Cardiac muscle cell (in vitro differentiated cells and primary cell): ENCODE results near the gene SPCS1. TPM values are rescaled to one million over a fixed set of nuclear protein-coding genes. Genes with fewer than 3 reads are reported as not detected.

Source experiments
- DNase-seq, 2 donors: peaks; one replicate each; pipeline versions ENCODE4 v3.0.0 to v3.0.0-alpha.2; 2010 to 2017; ENCODE audit warnings: low read depth in 1 of 2, low spot score in 1 of 2
- H3K27ac ChIP-seq: fragments of 200-600 bp; sonication (generic); 2 replicates; pipeline ENCODE4 v1.5.1; 2016
- H3K27me3 ChIP-seq: fragments of 200-600 bp; sonication (generic); 2 replicates; pipeline ENCODE4 v1.6.0; 2016; ENCODE audit warnings: control low read depth
- H3K36me3 ChIP-seq: fragments of 200-600 bp; sonication (generic); 2 replicates; pipeline ENCODE4 v1.5.1; 2016; ENCODE audit warnings: control low read depth
- H3K4me1 ChIP-seq: fragments of 200-600 bp; sonication (generic); 2 replicates; pipeline ENCODE4 v1.8.1; 2017; ENCODE audit warnings: low read depth, mild to moderate bottlenecking, mixed run types
- H3K4me3 ChIP-seq: fragments of 200-600 bp; sonication (generic); 2 replicates; pipeline ENCODE4 v1.5.1; 2016; ENCODE audit warnings: mild to moderate bottlenecking
- H3K9me3 ChIP-seq: fragments of 200-600 bp; sonication (generic); 2 replicates; pipeline ENCODE4 v1.5.1; 2017; ENCODE audit warnings: low read depth, mild to moderate bottlenecking, control low read depth
- CTCF ChIP-seq: IDR thresholded peaks from 2 replicates; pipeline ENCODE4 v1.5.1; 2012; ENCODE audit warnings: low read depth, mild to moderate bottlenecking, low read length
- polyA plus RNA-seq: library from polyadenylated mRNA; unstranded; fragments of >200 nt; fragmentation: Nextera tagmentation; extraction: Ambion mirVana; gene quantifications from 2 replicates; pipeline ENCODE4 v1.2.1, GENCODE V29; 2016
- total RNA-seq: library from RNA; depleted of rRNA; stranded (reverse); fragments of >200 nt; gene quantifications from 2 replicates; pipeline ENCODE4 v1.2.3, GENCODE V29; 2016

SPCS1 gene
- total and polyA plus RNA-seq, 2 experiments from 2014 or later, result 103 to 234 TPM

DNA sequence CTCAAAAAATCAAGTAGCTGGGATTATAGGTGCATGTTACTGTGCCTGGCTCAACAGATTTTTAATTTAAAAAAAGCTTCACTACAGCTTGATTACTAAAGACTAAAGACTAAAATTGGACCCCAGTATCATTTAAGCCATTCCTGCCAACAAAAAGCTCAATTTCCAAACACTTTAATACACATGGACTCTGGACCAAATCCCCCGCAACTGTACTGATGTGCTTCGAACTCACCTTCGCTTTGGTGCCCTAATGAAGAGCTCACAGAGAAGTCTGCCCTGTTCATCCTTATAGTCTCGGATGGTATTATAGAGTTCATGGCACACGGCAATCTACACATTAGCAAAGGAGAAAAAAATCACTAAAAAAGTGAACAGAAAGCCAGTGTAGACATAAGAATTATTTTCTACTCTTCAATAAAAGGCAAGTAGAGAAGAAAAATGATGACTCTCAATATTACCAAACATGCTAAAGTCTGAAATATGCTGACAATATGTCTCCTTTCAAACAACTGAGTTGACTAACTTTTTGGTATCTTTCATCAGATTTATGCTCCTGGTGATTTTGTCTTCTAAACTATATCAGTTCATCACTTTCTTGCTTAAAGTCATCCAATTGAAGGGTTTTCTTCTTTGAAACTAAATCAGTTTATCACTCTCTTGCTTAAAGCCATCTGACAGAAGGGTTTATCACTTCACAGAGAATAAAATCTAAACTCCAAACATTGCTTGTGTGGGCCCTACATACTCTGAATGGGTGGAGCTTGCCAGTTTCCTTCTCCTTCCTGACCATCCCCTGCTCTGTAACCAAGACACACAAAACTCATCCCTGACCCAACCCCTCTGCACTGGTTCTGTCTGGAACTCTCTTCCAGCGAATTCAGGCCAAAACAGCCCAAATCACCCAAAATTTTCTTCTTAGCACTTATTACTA lies 27.4 kb upstream of the SPCS1 start:
- Histone ChIP-seq H3K9me3 (no peaks in the 10 kb centered on the region), H3K27ac (no peak overlapping the region), H3K4me1 (peaks cover 10% of the 10 kb centered on the region), H3K27me3 (no peaks in the 10 kb centered on the region), H3K36me3 (peaks cover 47% of the 10 kb centered on the region), H3K4me3 (no peak overlapping the region)
- no peak for DNase-seq
- TF ChIP-seq CTCF, result no peak

GRCh38 chr3:52679199-52679538 lies 26.7 kb upstream of the SPCS1 start:
- Histone ChIP-seq H3K36me3 (peaks cover 47% of the 10 kb centered on the region), H3K4me1 (peaks cover 12% of the 10 kb centered on the region), H3K4me3 (no peak overlapping the region), H3K27me3 (no peaks in the 10 kb centered on the region), H3K27ac (no peak overlapping the region), H3K9me3 (no peaks in the 10 kb centered on the region)
- TF ChIP-seq CTCF, result no peak
- peak in 1 of 2 donors; percentile 53 for DNase-seq

GRCh38 chr3:52679811-52680210 lies 26.1 kb upstream of the SPCS1 start:
- Histone ChIP-seq H3K27me3 (no peaks in the 10 kb centered on the region), H3K4me1 (peaks cover 18% of the 10 kb centered on the region), H3K4me3 (no peak overlapping the region), H3K27ac (no peak overlapping the region), H3K36me3 (peaks cover 45% of the 10 kb centered on the region), H3K9me3 (no peaks in the 10 kb centered on the region)
- DNase-seq, result peak in 1 of 2 donors; percentile 66
- TF ChIP-seq CTCF, result no peak

DNA sequence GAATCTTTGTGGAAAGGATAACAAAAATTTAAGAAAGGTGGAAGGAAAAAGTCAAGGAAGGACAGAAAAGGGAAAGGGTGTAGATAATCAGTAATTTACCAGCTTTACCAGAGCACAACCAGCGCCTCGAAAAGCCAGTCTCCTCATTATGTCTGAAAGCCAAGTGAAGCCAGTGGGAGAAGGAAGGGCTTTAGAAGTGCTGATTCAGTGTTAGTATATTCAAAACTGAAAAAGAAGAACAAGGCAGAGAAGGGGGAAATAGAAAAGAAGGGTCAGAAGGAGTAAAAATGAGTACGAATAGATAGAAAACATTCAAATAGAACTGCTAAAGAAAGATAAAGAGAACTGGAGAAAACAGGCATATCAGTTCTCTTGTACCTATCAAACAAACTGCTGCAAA lies 24.3 kb upstream of the SPCS1 start:
- Histone ChIP-seq H3K27ac (peak overlapping the region; percentile 45), H3K36me3 (peaks cover 39% of the 10 kb centered on the region), H3K9me3 (no peaks in the 10 kb centered on the region), H3K27me3 (no peaks in the 10 kb centered on the region), H3K4me1 (peaks cover 20% of the 10 kb centered on the region), H3K4me3 (no peak overlapping the region)
- no peak for DNase-seq
- TF ChIP-seq CTCF, result no peak

DNA sequence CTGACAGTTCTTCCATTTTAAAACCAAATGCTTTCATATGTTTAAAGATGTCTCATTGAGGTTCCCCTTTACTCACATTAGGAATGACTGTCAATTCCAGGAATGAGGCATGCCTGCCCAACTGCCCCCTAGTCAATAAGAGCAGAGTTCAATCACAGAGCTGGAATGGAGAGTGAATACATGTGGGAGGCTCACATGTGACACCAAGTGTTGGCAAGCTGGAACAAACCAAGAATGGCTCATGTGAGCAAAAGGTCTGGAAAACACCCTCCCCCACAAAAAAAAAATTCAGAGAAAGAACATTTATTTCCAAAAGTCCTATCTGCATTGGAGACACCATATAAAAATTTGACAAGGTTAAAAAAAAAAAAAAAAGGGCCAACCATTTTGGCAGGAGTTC lies 23.9 kb upstream of the SPCS1 start:
- H3K27ac ChIP-seq, result peak overlapping the region; percentile 45

More for the DNA sequence above, 23.9 kb upstream of the SPCS1 start:
- H3K36me3 ChIP-seq, result peaks cover 35% of the 10 kb centered on the region
- peak; percentile 25 for TF ChIP-seq CTCF
- H3K9me3 ChIP-seq, result no peaks in the 10 kb centered on the region
- peak; percentile 27 to 84 for DNase-seq
- H3K4me1 ChIP-seq, result peaks cover 22% of the 10 kb centered on the region
- H3K4me3 ChIP-seq, result no peak overlapping the region
- H3K27me3 ChIP-seq, result no peaks in the 10 kb centered on the region
